ENCODE measurements around the gene ERVW-1. TPM values are rescaled to one million over a fixed set of nuclear protein-coding genes. Genes with fewer than 3 reads are reported as not detected.

Gene ERVW-1
- total RNA-seq, 2 experiments from 2014 or later = not detected

- BruUV-seq (replicated peaks) = no TSS peak
- Histone ChIP-seq H4K20me1 (ENCODE audit: insufficient read depth, low read length) (0 out of 2 replicates have a peak, but pooled peaks cover 3% of the 10 kb centered on the region), H3K27ac (ENCODE audit: low read depth, low read length, poor library complexity, severe bottlenecking) (no peak overlapping the region), H3K4me1 (ENCODE audit: insufficient read depth, low read length, poor library complexity, severe bottlenecking) (no peaks in the 10 kb centered on the region), H3K9me3 (ENCODE audit: low read length) (no peaks in the 10 kb centered on the region), H3K9me2 (ENCODE audit: insufficient read depth, low read length) (no peaks in the 10 kb centered on the region), H3K36me3 (ENCODE audit: insufficient read depth, low read length) (peaks cover 80% of the 10 kb centered on the region), H3K4me2 (ENCODE audit: low read length) (no peak overlapping the region), H3K4me3 (ENCODE audit: low read depth, low read length, poor library complexity, severe bottlenecking) (no peak overlapping the region), H3K79me2 (ENCODE audit: insufficient read depth, low read depth, low read length) (no peaks in the 10 kb centered on the region), H2AFZ (ENCODE audit: low read length) (no peak overlapping the region)
- CTCF ChIA-PET (ENCODE audit: unreplicated experiment) = no interaction called here
- POLR2A ChIA-PET = no interaction called here
- intact Hi-C loops (cut with micrococcal nuclease; ENCODE audit: unreplicated experiment) = no loop called here
- TF ChIP-seq EZH2phosphoT487 (IDR thresholded peaks at IDR 0.05; ENCODE audit: borderline replicate concordance, low read depth, low read length) (no peak), CTCF (conservative IDR thresholded peaks at IDR 0.05; ENCODE audit: low read length) (no peak)
- DNase-seq (ENCODE audit: low spot score) = no peak
Observed at GRCh38 chr7:92498557-92498956, 20.8 kb upstream of the ERVW-1 start.

GRCh38 chr7:92496876-92497275 is 19.1 kb upstream of the ERVW-1 start:
- H3K27ac ChIP-seq (ENCODE audit: low read depth, low read length, poor library complexity, severe bottlenecking) = no peak overlapping the region
- intact Hi-C loops (cut with micrococcal nuclease; ENCODE audit: unreplicated experiment) = no loop called here
- CTCF ChIA-PET (ENCODE audit: unreplicated experiment) = no interaction called here
- H3K4me2 ChIP-seq (ENCODE audit: low read length) = no peak overlapping the region
- H3K36me3 ChIP-seq (ENCODE audit: insufficient read depth, low read length) = peaks cover 81% of the 10 kb centered on the region
- BruUV-seq (replicated peaks) = no TSS peak
- H3K4me1 ChIP-seq (ENCODE audit: insufficient read depth, low read length, poor library complexity, severe bottlenecking) = no peaks in the 10 kb centered on the region
- TF ChIP-seq EZH2phosphoT487 (IDR thresholded peaks at IDR 0.05; ENCODE audit: borderline replicate concordance, low read depth, low read length) = no peak
- no peak for TF ChIP-seq CTCF (conservative IDR thresholded peaks at IDR 0.05; ENCODE audit: low read length)
- no peaks in the 10 kb centered on the region for H3K79me2 ChIP-seq (ENCODE audit: insufficient read depth, low read depth, low read length)
- DNase-seq (ENCODE audit: low spot score) = no peak
- 0 out of 2 replicates have a peak, but pooled peaks cover 3% of the 10 kb centered on the region for H4K20me1 ChIP-seq (ENCODE audit: insufficient read depth, low read length)
- POLR2A ChIA-PET = no interaction called here
- no peak overlapping the region for H2AFZ ChIP-seq (ENCODE audit: low read length)
- no peaks in the 10 kb centered on the region for H3K9me2 ChIP-seq (ENCODE audit: insufficient read depth, low read length)
- no peaks in the 10 kb centered on the region for H3K9me3 ChIP-seq (ENCODE audit: low read length)
- H3K4me3 ChIP-seq (ENCODE audit: low read depth, low read length, poor library complexity, severe bottlenecking) = no peak overlapping the region

GRCh38 chr7:92489634-92490033 is 11.9 kb upstream of the ERVW-1 start:
- CTCF ChIA-PET (ENCODE audit: unreplicated experiment) = no interaction called here
- Histone ChIP-seq H3K4me2 (ENCODE audit: low read length) (no peak overlapping the region), H3K9me3 (ENCODE audit: low read length) (no peaks in the 10 kb centered on the region), H3K9me2 (ENCODE audit: insufficient read depth, low read length) (no peaks in the 10 kb centered on the region), H3K4me3 (ENCODE audit: low read depth, low read length, poor library complexity, severe bottlenecking) (no peak overlapping the region), H3K36me3 (ENCODE audit: insufficient read depth, low read length) (peaks cover 93% of the 10 kb centered on the region), H3K27ac (ENCODE audit: low read depth, low read length, poor library complexity, severe bottlenecking) (no peak overlapping the region), H2AFZ (ENCODE audit: low read length) (no peak overlapping the region), H3K4me1 (ENCODE audit: insufficient read depth, low read length, poor library complexity, severe bottlenecking) (no peaks in the 10 kb centered on the region), H3K79me2 (ENCODE audit: insufficient read depth, low read depth, low read length) (no peaks in the 10 kb centered on the region), H4K20me1 (ENCODE audit: insufficient read depth, low read length) (no peaks in the 10 kb centered on the region)
- POLR2A ChIA-PET = interaction anchor here (0.7 to 1.0 kb wide), 3 partner anchors 39 to 671 kb away, joined by 3 to 5 read pairs (median 3); partner anchors contain the start of genes PEX1 and RBM48
- intact Hi-C loops (cut with micrococcal nuclease; ENCODE audit: unreplicated experiment) = no loop called here
- no TSS peak for BruUV-seq (replicated peaks)
- TF ChIP-seq EZH2phosphoT487 (IDR thresholded peaks at IDR 0.05; ENCODE audit: borderline replicate concordance, low read depth, low read length) (no peak), CTCF (conservative IDR thresholded peaks at IDR 0.05; ENCODE audit: low read length) (no peak)
- no peak for DNase-seq (ENCODE audit: low spot score)
